Endothelial cell (in vitro differentiated cells): Measurements from ENCODE around the gene KRT5. TPM values are rescaled to one million over a fixed set of nuclear protein-coding genes. Genes with fewer than 3 reads are reported as not detected.
"Not testable (repeated sequence)": the region's sequence is repeated elsewhere in the genome, so short reads cannot be mapped to it uniquely, and the experiment has no call there.

Source experiments
- DNase-seq: peaks from one replicate; pipeline ENCODE4 v3.0.0; 2021; ENCODE audit warnings: low spot score
- H3K27ac Mint-ChIP-seq: one replicate; pipeline ENCODE4 v1.8.0; 2021; ENCODE audit warnings: mixed read lengths, inconsistent platforms; ENCODE audit not compliant: unreplicated experiment
- H3K27me3 Mint-ChIP-seq: one replicate; pipeline ENCODE4 v1.8.0; 2021; ENCODE audit warnings: mild to moderate bottlenecking, moderate library complexity, mixed read lengths, inconsistent platforms; ENCODE audit not compliant: unreplicated experiment
- H3K36me3 Mint-ChIP-seq: one replicate; pipeline ENCODE4 v1.8.0; 2021; ENCODE audit warnings: mild to moderate bottlenecking, low read depth, mixed read lengths, inconsistent platforms; ENCODE audit not compliant: unreplicated experiment
- H3K4me1 Mint-ChIP-seq: one replicate; pipeline ENCODE4 v1.8.0; 2021; ENCODE audit warnings: mild to moderate bottlenecking, mixed read lengths, inconsistent platforms; ENCODE audit not compliant: unreplicated experiment
- H3K4me3 Mint-ChIP-seq: one replicate; pipeline ENCODE4 v1.8.0; 2021; ENCODE audit warnings: mild to moderate bottlenecking, mixed read lengths, inconsistent platforms; ENCODE audit not compliant: unreplicated experiment
- H3K9me3 Mint-ChIP-seq: one replicate; pipeline ENCODE4 v1.8.0; 2021; ENCODE audit warnings: mixed read lengths, inconsistent platforms; ENCODE audit not compliant: unreplicated experiment
- CTCF ChIP-seq: fragments of 200-600 bp; sonication (generic); IDR thresholded peaks from one replicate; pipeline ENCODE4 v1.5.0; 2021; ENCODE audit warnings: antibody characterized with exemption; ENCODE audit not compliant: unreplicated experiment
- total RNA-seq: library from RNA; stranded (reverse); fragmentation: NEBNext Ultra II Directional; extraction: Animal tissue kit (Norgen Biotek cat#: 25700); gene quantifications from one replicate; pipeline ENCODE4 v1.2.1, GENCODE V29; 2021; ENCODE audit not compliant: unreplicated experiment

KRT5 gene
- total RNA-seq, 1 donor from 2014 or later = not detected

- Mint-ChIP-seq H3K9me3 (no peaks in the 10 kb centered on the region), H3K4me3 (no peak overlapping the region), H3K36me3 (no peaks in the 10 kb centered on the region), H3K27me3 (no peaks in the 10 kb centered on the region), H3K4me1 (no peaks in the 10 kb centered on the region), H3K27ac (no peak overlapping the region)
- DNase-seq = no peak
- no peak for TF ChIP-seq CTCF
These were observed 17.3 kb downstream of the KRT5 start for GRCh38 chr12:52502877-52503276.

GRCh38 chr12:52501490-52501889 is 18.7 kb downstream of the KRT5 start:
- Mint-ChIP-seq H3K4me3 (no peak overlapping the region), H3K4me1 (no peaks in the 10 kb centered on the region), H3K9me3 (no peaks in the 10 kb centered on the region), H3K27me3 (no peaks in the 10 kb centered on the region), H3K27ac (no peak overlapping the region), H3K36me3 (no peaks in the 10 kb centered on the region)
- no peak for TF ChIP-seq CTCF
- no peak for DNase-seq

GRCh38 chr12:52500574-52500973 is 19.6 kb downstream of the KRT5 start:
- not testable (repeated sequence) for DNase-seq, H3K9me3 Mint-ChIP-seq, H3K4me3 Mint-ChIP-seq, H3K27ac Mint-ChIP-seq, H3K4me1 Mint-ChIP-seq, H3K36me3 Mint-ChIP-seq, H3K27me3 Mint-ChIP-seq

GRCh38 chr12:52499806-52500560 is 20.2 kb downstream of the KRT5 start:
- Mint-ChIP-seq H3K36me3 (no peaks in the 10 kb centered on the region), H3K4me1 (peaks cover 8% of the 10 kb centered on the region), H3K4me3 (no peak overlapping the region), H3K27me3 (no peaks in the 10 kb centered on the region), H3K9me3 (no peaks in the 10 kb centered on the region), H3K27ac (no peak overlapping the region)
- no peak for TF ChIP-seq CTCF
- DNase-seq = no peak

- H3K27me3 Mint-ChIP-seq = peaks cover 4% of the 10 kb centered on the region
- H3K4me1 Mint-ChIP-seq = peaks cover 8% of the 10 kb centered on the region
- no peak for TF ChIP-seq CTCF
- H3K4me3 Mint-ChIP-seq = no peak overlapping the region
- DNase-seq = no peak
- H3K9me3 Mint-ChIP-seq = no peaks in the 10 kb centered on the region
- H3K36me3 Mint-ChIP-seq = no peaks in the 10 kb centered on the region
- no peak overlapping the region for H3K27ac Mint-ChIP-seq
These were observed 21.2 kb downstream of the KRT5 start for GRCh38 chr12:52498946-52499345.
